A172 (cell line): ENCODE results near the gene ST3GAL2. TPM values are rescaled to one million over a fixed set of nuclear protein-coding genes. Genes with fewer than 3 reads are reported as not detected.
"Not testable (repeated sequence)": the region's sequence is repeated elsewhere in the genome, so short reads cannot be mapped to it uniquely, and the experiment has no call there.

Experiments
- DNase-seq: peaks from one replicate; pipeline ENCODE4 v3.0.0-alpha.2; 2015; ENCODE audit warnings: low spot score
- total RNA-seq: library from RNA; depleted of rRNA; stranded (reverse); fragments of >200 nt; shearing (Covaris generic); gene quantifications from 2 replicates; pipeline ENCODE4 v1.2.3, GENCODE V29; 2014

The ST3GAL2 gene
- total RNA-seq, 1 experiment from 2014 or later: 17.3 TPM

DNA sequence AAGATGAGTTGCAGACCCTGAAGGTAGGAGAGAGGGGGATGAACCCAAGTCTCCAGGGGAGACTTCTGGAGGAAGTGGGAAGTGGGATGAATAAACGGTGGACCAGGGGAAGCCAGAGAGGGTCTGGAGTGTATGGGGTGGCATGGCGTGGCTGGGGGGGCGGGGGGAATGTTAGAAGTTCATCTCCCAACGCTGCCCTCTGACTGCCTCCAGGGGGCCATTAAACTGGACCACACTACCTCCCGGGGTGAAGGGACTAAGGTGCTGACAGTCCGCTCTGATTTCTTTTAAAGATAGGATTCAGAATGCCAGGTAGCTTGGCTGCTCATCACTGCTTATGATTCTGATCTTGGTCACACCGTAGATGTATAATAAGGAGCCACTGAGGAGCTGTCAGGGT lies 21.2 kb downstream of the ST3GAL2 start:
- no peak for DNase-seq

GRCh38 chr16:70416748-70417616 lies 21.9 kb downstream of the ST3GAL2 start:
- DNase-seq: no peak

- DNase-seq: not testable (repeated sequence)
These were observed 25.3 kb downstream of the ST3GAL2 start for GRCh38 chr16:70413572-70413971.

- no peak for DNase-seq
These were observed 26.5 kb downstream of the ST3GAL2 start for GRCh38 chr16:70412385-70412784.

DNA sequence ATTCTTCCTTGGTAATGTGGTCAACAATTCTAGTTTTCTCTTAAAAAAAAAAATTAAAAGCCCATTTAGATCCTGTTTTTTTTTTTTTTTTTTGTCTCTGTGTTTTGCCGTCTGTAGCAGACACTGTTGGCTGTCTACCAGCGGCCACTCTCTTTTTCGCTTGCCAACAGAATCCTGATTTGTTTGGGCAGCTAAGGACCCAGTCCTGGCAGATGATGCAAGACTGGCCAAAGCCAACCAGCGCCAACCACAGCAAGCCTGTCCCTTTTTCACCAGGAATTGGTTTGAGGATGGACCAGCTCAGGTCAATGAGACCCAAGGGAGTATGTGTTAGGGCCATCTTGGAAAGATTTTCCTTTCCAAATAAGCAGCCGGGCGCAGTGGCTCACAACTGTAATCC lies 28.2 kb downstream of the ST3GAL2 start:
- no peak for DNase-seq

DNA sequence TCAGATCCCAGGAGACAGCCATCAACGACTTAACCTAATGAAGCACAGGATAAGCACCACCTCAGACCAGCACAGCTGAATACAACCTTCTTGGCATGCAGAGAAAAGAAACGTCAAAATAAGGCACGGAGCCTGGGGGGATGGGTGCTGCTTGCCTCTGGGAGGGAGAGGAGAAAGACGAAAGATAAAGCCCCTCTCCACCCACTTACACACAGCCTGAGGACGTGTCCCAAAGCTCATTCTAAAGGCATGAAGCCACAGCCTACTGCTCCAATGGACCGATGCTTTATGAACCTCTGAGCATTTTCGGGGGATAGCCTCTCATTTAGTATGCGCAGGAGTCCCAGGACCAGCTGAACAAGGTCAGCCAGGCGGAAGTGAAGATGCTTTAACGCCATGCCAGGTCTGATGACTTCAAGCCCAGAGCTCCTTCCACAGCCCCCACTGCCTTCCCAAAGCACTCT lies 31.1 kb downstream of the ST3GAL2 start:
- DNase-seq: no peak

DNA sequence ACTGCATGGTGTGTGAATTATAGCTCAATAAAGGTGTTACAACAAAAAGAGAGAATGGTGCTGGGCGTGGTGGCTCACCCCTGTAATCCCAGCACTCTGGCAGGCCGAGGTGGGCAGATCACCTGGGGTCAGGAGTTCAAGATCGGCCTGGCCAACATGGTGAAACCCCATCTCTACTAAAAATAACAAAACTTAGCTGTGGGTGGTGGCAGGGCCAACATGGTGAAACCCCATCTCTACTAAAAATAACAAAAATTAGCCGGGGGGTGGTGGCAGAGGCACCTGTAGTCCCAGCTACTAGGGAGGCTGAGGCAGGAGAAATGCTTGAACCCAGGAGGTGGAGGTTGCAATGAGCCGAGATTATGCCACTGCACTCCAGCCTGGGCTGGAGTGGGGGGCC lies 32.8 kb downstream of the ST3GAL2 start:
- DNase-seq: not testable (repeated sequence)

DNA sequence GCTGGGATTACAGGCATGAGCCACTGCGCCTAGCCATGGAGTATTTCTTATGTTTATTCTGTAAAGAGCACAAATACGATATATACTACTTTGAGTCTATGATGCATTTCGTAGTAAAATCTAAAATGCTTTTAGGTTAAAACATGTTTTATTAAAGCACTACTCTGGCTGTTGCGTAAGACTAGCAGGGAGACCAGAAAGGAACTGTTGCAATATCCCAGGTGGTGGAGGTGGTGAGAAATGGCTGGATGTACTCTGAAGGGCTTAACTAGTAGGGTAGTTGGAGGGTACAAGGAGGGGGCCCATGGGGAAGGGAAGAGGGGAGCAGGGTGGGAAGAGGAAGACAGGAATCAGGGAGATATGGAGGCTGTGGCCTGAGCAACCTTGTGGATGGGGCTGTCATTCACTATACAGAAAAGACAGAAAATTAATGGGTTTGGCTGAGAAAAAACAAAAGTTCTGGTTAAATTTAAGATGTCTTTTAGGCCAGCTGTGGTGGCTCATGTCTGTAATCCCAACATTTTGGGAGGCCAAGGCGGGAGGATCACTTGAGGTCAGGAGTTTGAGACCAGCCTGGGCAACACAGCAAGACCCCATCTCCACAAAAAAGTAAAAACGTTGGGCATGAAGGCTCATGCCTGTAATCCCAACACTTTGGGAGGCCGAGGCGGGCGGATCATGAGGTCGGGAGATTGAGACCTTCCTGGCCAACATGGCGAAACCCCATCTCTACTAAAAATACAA lies 35.8 kb downstream of the ST3GAL2 start:
- DNase-seq: no peak

GRCh38 chr16:70399951-70400350 lies 38.9 kb downstream of the ST3GAL2 start:
- no peak for DNase-seq

DNA sequence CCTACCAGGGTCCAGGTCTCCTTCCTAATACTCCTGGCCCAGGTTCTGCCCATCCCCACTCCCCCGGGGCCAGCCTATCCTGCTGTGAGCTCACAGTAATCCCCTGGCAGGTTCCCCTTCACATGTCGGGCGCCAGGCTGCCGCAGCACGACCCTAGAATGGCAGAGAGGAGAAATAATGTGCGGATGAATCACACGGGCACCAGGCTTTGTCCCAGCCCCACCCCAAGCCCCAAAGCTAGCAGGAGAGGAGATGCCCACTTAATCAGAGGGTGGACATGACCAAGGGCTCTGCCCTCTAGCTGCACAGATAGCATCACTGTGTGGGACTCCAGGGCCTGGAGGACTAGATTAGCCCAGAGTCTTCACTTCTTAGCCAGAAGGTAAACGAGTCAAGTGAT lies 39.5 kb downstream of the ST3GAL2 start:
- peak; percentile 78 for DNase-seq

DNA sequence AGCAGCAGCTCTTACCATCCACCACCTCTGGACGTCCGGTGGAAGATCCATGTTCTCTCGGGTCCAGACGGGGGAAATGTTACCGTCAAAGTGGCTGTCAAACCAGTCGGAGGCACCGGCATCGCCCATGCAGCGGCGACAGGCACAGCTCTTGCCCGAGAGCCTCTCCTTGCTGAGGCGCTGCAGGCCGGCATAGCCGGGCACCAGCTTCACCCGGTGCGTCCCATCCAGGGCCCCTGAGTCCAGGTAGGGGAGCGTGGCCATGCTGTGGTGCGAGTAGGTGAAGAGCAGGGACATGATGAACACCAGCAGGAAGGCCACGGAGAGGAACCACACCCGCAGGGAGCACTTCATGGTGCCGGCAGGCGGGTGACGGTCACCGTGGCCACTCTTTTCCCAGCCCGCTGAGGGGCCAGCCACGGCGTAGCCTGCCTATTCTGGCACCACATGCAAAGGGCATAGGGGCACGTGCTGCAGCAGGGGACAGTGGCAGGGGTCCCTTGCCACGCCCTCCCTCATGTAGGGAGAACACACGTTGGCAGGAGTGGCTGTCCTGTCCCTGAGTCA lies 40.6 kb downstream of the ST3GAL2 start:
- DNase-seq: no peak

DNA sequence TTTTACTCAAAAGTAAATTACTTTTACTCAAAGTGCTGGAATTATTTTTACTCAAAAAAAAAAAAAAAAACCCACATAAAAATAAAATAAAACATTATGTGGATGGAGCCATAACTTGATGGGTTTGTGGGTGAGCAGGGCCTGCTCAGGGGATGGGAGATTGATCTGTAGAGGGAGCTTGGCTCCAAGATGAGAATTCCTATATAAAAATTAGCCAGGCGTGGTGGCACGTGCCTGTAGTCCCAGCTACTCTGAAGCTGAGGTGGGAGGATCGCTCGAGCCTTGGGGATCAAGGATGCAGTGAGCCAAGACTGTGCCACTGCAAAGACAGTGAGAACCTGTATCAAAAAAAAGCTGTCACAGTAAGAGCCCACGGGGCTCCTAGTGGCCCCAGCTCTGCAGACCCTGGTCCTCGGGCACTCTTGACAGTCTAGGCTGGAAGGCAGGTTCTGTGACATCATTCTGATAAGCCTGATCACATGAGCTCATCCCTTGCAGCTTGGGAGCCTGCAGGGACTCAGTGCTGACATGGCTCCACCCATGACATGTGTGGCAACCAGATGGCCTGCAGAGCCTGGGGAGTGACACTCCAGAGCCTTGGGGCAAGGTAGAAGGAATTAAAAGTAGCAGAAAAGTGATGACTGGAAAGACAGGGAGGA lies 42.5 kb downstream of the ST3GAL2 start:
- peak; percentile 52 for DNase-seq

GRCh38 chr16:70395345-70395901 lies 43.5 kb downstream of the ST3GAL2 start:
- DNase-seq: peak; percentile 32

- no peak for DNase-seq
These were observed 44.0 kb downstream of the ST3GAL2 start for GRCh38 chr16:70394853-70395252.

DNA sequence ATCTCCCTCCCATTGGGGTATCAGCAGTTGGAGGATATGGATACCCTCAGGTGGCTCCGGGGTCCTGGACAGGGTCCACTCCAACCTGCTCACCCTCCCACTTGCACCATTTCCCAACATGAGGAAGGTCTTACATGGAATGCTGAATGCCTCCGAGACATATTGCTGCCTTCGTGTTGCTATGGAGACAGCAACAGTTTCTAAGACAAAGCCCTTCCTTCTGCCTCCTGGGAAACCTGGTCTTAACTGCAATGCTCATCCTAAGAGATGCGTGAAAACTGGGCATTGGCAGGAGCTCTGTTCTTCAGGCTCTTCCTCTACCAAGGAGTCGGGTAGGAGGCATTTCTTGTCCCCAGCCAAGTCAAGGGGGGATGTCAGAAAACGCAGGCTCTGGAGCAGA lies 45.2 kb downstream of the ST3GAL2 start:
- DNase-seq: no peak

GRCh38 chr16:70392606-70393005 lies 46.3 kb downstream of the ST3GAL2 start:
- DNase-seq: no peak

GRCh38 chr16:70391881-70392481 lies 46.9 kb downstream of the ST3GAL2 start:
- peak; percentile 81 for DNase-seq

DNA sequence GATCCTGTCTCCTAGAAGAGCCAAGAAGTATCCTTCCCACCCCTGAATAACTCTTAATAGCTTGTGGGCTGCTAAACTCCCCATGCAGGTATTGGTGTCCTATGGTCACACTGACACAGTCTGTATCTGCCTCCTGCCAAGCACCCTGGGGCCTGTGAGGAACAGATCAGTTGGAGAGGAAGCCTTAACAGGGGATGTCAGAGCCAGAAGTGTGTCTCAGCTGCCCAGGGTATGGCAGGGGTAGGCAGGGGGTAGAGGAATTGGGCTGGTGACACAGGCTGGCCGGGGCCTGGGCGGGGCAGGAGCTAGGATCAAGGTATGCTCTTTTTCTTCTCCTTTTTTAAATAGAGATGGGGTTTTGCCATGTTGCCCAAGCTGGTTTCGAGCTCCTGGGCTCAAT lies 47.5 kb downstream of the ST3GAL2 start:
- no peak for DNase-seq

DNA sequence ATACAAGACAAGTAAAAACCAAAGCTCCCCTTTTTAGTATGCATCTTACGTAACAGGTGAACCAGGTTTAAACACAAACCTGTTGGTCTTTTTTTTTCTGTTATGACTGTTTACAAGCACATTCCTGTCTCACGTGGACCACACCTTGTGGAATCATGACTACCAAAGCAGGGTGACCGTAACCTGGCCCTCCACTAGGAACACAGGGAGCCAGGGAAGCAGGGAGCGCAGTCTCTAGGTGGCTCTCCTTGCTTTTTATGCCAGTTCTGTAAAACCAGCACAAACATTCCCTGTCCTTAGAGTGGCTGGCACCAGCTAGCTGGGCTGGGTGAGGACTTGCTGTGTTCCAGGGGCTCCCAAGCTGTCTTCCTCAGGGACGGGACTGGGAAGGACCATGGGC lies 48.1 kb downstream of the ST3GAL2 start:
- DNase-seq: no peak

- DNase-seq: no peak
These were observed 50.8 kb downstream of the ST3GAL2 start for GRCh38 chr16:70388006-70388680.
